ENCODE results near the gene HLA-DQB2. TPM values are rescaled to one million over a fixed set of nuclear protein-coding genes. Genes with fewer than 3 reads are reported as not detected.
A peak's percentile ranks its signal among the peaks of the same experiment; 100 is the strongest.
"Not testable (repeated sequence)": the region's sequence is repeated elsewhere in the genome, so short reads cannot be mapped to it uniquely, and the experiment has no call there.

HLA-DQB2 gene
- 0.25 and 0.30 TPM in 2 replicates for total RNA-seq

GRCh38 chr6:32763421-32763820 is at the start of gene HLA-DQB2:
HLA-DQB2 (minus strand) TSS chr6:32763532; CDS start chr6:32763470, 62 bp downstream.
- no peak for DNase-seq (ENCODE audit: low spot score)
- peaks cover 45% of the 10 kb centered on the region for H3K27me3 Mint-ChIP-seq (ENCODE audit: low read depth)
- no peaks in the 10 kb centered on the region for H3K4me1 Mint-ChIP-seq (ENCODE audit: low read depth)
- intact Hi-C loops (cut with micrococcal nuclease), result no loop called here
- H3K9me3 Mint-ChIP-seq, result no peaks in the 10 kb centered on the region
- H3K4me3 Mint-ChIP-seq (ENCODE audit: low read depth), result no peak within 1 kb of the TSS
- no peaks in the 10 kb centered on the region for H3K36me3 Mint-ChIP-seq (ENCODE audit: low read depth)
- no peak within 1 kb of the TSS for H3K27ac Mint-ChIP-seq

- no peak overlapping the region for H3K4me3 Mint-ChIP-seq (ENCODE audit: low read depth)
- DNase-seq (ENCODE audit: low spot score), result no peak
- no peak overlapping the region for H3K27ac Mint-ChIP-seq
- H3K9me3 Mint-ChIP-seq, result no peaks in the 10 kb centered on the region
- H3K4me1 Mint-ChIP-seq (ENCODE audit: low read depth), result peaks cover 6% of the 10 kb centered on the region
- intact Hi-C loops (cut with micrococcal nuclease), result no loop called here
- H3K36me3 Mint-ChIP-seq (ENCODE audit: low read depth), result peaks cover 7% of the 10 kb centered on the region
- peaks cover 20% of the 10 kb centered on the region for H3K27me3 Mint-ChIP-seq (ENCODE audit: low read depth)
These were observed 45.8 kb upstream of the HLA-DQB2 start for GRCh38 chr6:32809171-32809570.

- intact Hi-C loops (cut with micrococcal nuclease), result no loop called here
- Mint-ChIP-seq H3K4me3 (ENCODE audit: low read depth) (no peak overlapping the region), H3K4me1 (ENCODE audit: low read depth) (peaks cover 6% of the 10 kb centered on the region), H3K27me3 (ENCODE audit: low read depth) (peaks cover 39% of the 10 kb centered on the region), H3K9me3 (no peaks in the 10 kb centered on the region), H3K36me3 (ENCODE audit: low read depth) (no peaks in the 10 kb centered on the region), H3K27ac (no peak overlapping the region)
- DNase-seq (ENCODE audit: low spot score), result no peak
These were observed 43.8 kb upstream of the HLA-DQB2 start for GRCh38 chr6:32807020-32807580.

GRCh38 chr6:32805404-32805803 is 42.1 kb upstream of the HLA-DQB2 start:
- H3K36me3 Mint-ChIP-seq (ENCODE audit: low read depth); H3K27ac Mint-ChIP-seq; H3K9me3 Mint-ChIP-seq; H3K4me1 Mint-ChIP-seq (ENCODE audit: low read depth); intact Hi-C loops (cut with micrococcal nuclease); H3K4me3 Mint-ChIP-seq (ENCODE audit: low read depth); DNase-seq (ENCODE audit: low spot score): not testable (repeated sequence)
- H3K27me3 Mint-ChIP-seq (ENCODE audit: low read depth), result peaks cover 52% of the 10 kb centered on the region

GRCh38 chr6:32803416-32803815 is 40.1 kb upstream of the HLA-DQB2 start:
- H3K36me3 Mint-ChIP-seq (ENCODE audit: low read depth), result no peaks in the 10 kb centered on the region
- no peak overlapping the region for H3K4me3 Mint-ChIP-seq (ENCODE audit: low read depth)
- peaks cover 65% of the 10 kb centered on the region for H3K27me3 Mint-ChIP-seq (ENCODE audit: low read depth)
- intact Hi-C loops (cut with micrococcal nuclease), result no loop called here
- DNase-seq (ENCODE audit: low spot score), result no peak
- peaks cover 7% of the 10 kb centered on the region for H3K9me3 Mint-ChIP-seq
- no peak overlapping the region for H3K27ac Mint-ChIP-seq
- H3K4me1 Mint-ChIP-seq (ENCODE audit: low read depth), result peaks cover 6% of the 10 kb centered on the region

- no peaks in the 10 kb centered on the region for H3K36me3 Mint-ChIP-seq (ENCODE audit: low read depth)
- peaks cover 69% of the 10 kb centered on the region for H3K27me3 Mint-ChIP-seq (ENCODE audit: low read depth)
- H3K9me3 Mint-ChIP-seq, result peaks cover 8% of the 10 kb centered on the region
- peaks cover 10% of the 10 kb centered on the region for H3K4me1 Mint-ChIP-seq (ENCODE audit: low read depth)
- no peak for DNase-seq (ENCODE audit: low spot score)
- H3K4me3 Mint-ChIP-seq (ENCODE audit: low read depth), result no peak overlapping the region
- H3K27ac Mint-ChIP-seq, result no peak overlapping the region
- intact Hi-C loops (cut with micrococcal nuclease), result loop anchor here (5.0 to 10.0 kb wide), 2 partner anchors 112 to 545 kb away; no protein-coding TSS in a partner anchor
These were observed 36.4 kb upstream of the HLA-DQB2 start for GRCh38 chr6:32799740-32800139.

GRCh38 chr6:32799168-32799567 is 35.8 kb upstream of the HLA-DQB2 start:
- intact Hi-C loops (cut with micrococcal nuclease), result loop anchor here (5.0 to 10.0 kb wide), 2 partner anchors 112 to 544 kb away; no protein-coding TSS in a partner anchor
- no peaks in the 10 kb centered on the region for H3K36me3 Mint-ChIP-seq (ENCODE audit: low read depth)
- no peak for DNase-seq (ENCODE audit: low spot score)
- peaks cover 8% of the 10 kb centered on the region for H3K9me3 Mint-ChIP-seq
- peaks cover 15% of the 10 kb centered on the region for H3K4me1 Mint-ChIP-seq (ENCODE audit: low read depth)
- H3K27me3 Mint-ChIP-seq (ENCODE audit: low read depth), result peaks cover 67% of the 10 kb centered on the region
- no peak overlapping the region for H3K27ac Mint-ChIP-seq
- no peak overlapping the region for H3K4me3 Mint-ChIP-seq (ENCODE audit: low read depth)

GRCh38 chr6:32796848-32797776 is 33.8 kb upstream of the HLA-DQB2 start:
- Mint-ChIP-seq H3K4me1 (ENCODE audit: low read depth) (peaks cover 17% of the 10 kb centered on the region), H3K27me3 (ENCODE audit: low read depth) (peaks cover 55% of the 10 kb centered on the region), H3K36me3 (ENCODE audit: low read depth) (no peaks in the 10 kb centered on the region), H3K4me3 (ENCODE audit: low read depth) (peak overlapping the region; percentile 22), H3K27ac (no peak overlapping the region), H3K9me3 (peaks cover 8% of the 10 kb centered on the region)
- intact Hi-C loops (cut with micrococcal nuclease), result loop anchor here (1.0 to 10.0 kb wide), 3 partner anchors 110 to 542 kb away; no protein-coding TSS in a partner anchor
- DNase-seq (ENCODE audit: low spot score), result peak; percentile 54

- intact Hi-C loops (cut with micrococcal nuclease), result loop anchor here (10.0 kb wide), 1 partner anchor 540 kb away; no protein-coding TSS in a partner anchor
- Mint-ChIP-seq H3K36me3 (ENCODE audit: low read depth) (no peaks in the 10 kb centered on the region), H3K4me3 (ENCODE audit: low read depth) (no peak overlapping the region), H3K9me3 (peaks cover 8% of the 10 kb centered on the region), H3K27me3 (ENCODE audit: low read depth) (peaks cover 51% of the 10 kb centered on the region), H3K4me1 (ENCODE audit: low read depth) (peaks cover 17% of the 10 kb centered on the region), H3K27ac (no peak overlapping the region)
- DNase-seq (ENCODE audit: low spot score), result no peak
These were observed 31.2 kb upstream of the HLA-DQB2 start for GRCh38 chr6:32794510-32794909.

GRCh38 chr6:32792901-32793435 is 29.6 kb upstream of the HLA-DQB2 start:
- Mint-ChIP-seq H3K36me3 (ENCODE audit: low read depth) (no peaks in the 10 kb centered on the region), H3K27ac (no peak overlapping the region), H3K9me3 (no peaks in the 10 kb centered on the region), H3K27me3 (ENCODE audit: low read depth) (peaks cover 50% of the 10 kb centered on the region), H3K4me3 (ENCODE audit: low read depth) (no peak overlapping the region), H3K4me1 (ENCODE audit: low read depth) (peaks cover 17% of the 10 kb centered on the region)
- intact Hi-C loops (cut with micrococcal nuclease), result loop anchor here (10.0 kb wide), 1 partner anchor 538 kb away; no protein-coding TSS in a partner anchor
- no peak for DNase-seq (ENCODE audit: low spot score)

GRCh38 chr6:32790306-32790705 is 27.0 kb upstream of the HLA-DQB2 start:
- no peak overlapping the region for H3K27ac Mint-ChIP-seq
- H3K36me3 Mint-ChIP-seq (ENCODE audit: low read depth), result no peaks in the 10 kb centered on the region
- H3K9me3 Mint-ChIP-seq, result no peaks in the 10 kb centered on the region
- peaks cover 13% of the 10 kb centered on the region for H3K4me1 Mint-ChIP-seq (ENCODE audit: low read depth)
- DNase-seq (ENCODE audit: low spot score), result no peak
- H3K27me3 Mint-ChIP-seq (ENCODE audit: low read depth), result peaks cover 60% of the 10 kb centered on the region
- H3K4me3 Mint-ChIP-seq (ENCODE audit: low read depth), result no peak overlapping the region
- intact Hi-C loops (cut with micrococcal nuclease), result loop anchor here (10.0 kb wide), 1 partner anchor 536 kb away; no protein-coding TSS in a partner anchor

GRCh38 chr6:32785781-32786533 is 22.6 kb upstream of the HLA-DQB2 start:
- intact Hi-C loops (cut with micrococcal nuclease), result no loop called here
- Mint-ChIP-seq H3K36me3 (ENCODE audit: low read depth) (no peaks in the 10 kb centered on the region), H3K27ac (no peak overlapping the region), H3K4me3 (ENCODE audit: low read depth) (no peak overlapping the region), H3K9me3 (no peaks in the 10 kb centered on the region), H3K4me1 (ENCODE audit: low read depth) (peaks cover 2% of the 10 kb centered on the region), H3K27me3 (ENCODE audit: low read depth) (peaks cover 60% of the 10 kb centered on the region)
- no peak for DNase-seq (ENCODE audit: low spot score)

All from activated T-helper 2 cell treated with anti-CD3 and anti-CD28 coated beads, Interferon-gamma antibody, Interleukin-2, Interleukin-4, amounts not matched to agents 10 μg/mL and 5 μg/mL and 100 μg/mL, durations not matched to agents 14 hours and 24 hours and 36 hours (primary cell).